ENCODE data around the gene FIGNL1. TPM values are rescaled to one million over a fixed set of nuclear protein-coding genes. Genes with fewer than 3 reads are reported as not detected.

The FIGNL1 gene
- polyA plus RNA-seq, 1 experiment: 8.3 TPM

DNA sequence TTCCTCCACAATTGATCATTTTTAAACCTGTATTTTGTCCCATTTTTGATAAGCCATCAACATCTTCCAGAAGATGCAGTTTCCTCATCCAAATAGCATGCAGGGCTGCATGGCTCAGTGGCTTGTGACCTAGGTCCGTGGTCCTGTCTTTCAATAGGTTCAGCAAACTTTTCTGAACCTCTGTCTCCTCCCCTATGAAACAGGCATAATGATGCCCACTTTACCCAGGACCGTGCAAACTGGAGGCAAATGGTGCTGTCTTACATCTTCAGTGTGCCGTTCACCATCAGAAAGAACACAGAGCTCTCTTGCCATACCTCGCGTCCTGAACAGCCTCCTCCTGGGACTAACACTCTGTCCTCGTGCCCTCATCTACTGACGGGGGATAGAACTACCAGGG, 22.3 kb upstream of the FIGNL1 start:
- DNase-seq (ENCODE audit: low read depth): no peak
- Histone ChIP-seq H3K36me3 (ENCODE audit: control insufficient read depth, insufficient read depth, low read length) (no peaks in the 10 kb centered on the region), H3K27me3 (ENCODE audit: control insufficient read depth, insufficient read depth, low read length) (0 out of 2 replicates have a peak, but pooled peaks cover 1% of the 10 kb centered on the region), H3K4me3 (ENCODE audit: low read depth, low read length) (no peak overlapping the region)
- POLR2A ChIA-PET: no interaction called here
- CTCF ChIA-PET: interaction anchor here (4.0 kb wide), 1 partner anchor 689 kb away, joined by 12 read pairs; no protein-coding TSS in a partner anchor
- TF ChIP-seq, protein P1, sequence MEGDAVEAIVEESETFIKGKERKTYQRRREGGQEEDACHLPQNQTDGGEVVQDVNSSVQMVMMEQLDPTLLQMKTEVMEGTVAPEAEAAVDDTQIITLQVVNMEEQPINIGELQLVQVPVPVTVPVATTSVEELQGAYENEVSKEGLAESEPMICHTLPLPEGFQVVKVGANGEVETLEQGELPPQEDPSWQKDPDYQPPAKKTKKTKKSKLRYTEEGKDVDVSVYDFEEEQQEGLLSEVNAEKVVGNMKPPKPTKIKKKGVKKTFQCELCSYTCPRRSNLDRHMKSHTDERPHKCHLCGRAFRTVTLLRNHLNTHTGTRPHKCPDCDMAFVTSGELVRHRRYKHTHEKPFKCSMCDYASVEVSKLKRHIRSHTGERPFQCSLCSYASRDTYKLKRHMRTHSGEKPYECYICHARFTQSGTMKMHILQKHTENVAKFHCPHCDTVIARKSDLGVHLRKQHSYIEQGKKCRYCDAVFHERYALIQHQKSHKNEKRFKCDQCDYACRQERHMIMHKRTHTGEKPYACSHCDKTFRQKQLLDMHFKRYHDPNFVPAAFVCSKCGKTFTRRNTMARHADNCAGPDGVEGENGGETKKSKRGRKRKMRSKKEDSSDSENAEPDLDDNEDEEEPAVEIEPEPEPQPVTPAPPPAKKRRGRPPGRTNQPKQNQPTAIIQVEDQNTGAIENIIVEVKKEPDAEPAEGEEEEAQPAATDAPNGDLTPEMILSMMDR (IDR thresholded peaks at IDR 0.05; ENCODE audit: insufficient read depth, low read depth, low read length): no peak

DNA sequence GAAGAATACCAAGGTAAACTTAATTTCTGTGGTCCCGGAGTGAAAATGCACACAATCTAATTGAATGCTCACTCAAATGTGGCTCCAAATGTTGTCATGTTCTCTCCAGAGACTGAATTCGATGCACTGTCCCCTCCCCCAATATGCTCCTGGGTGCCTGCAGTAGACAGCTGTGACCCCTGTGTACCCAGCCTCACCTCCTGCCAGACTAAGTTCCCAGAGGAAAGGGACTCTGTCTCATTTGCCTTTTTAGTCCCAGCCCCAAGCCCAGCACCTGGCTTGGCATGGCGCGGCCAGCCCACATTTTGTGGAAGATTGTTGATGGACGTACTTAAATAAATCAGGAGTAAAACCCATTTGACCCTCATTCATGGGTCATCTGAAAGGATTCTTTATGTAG, 21.8 kb upstream of the FIGNL1 start:
- no peaks in the 10 kb centered on the region for H3K36me3 ChIP-seq (ENCODE audit: control insufficient read depth, insufficient read depth, low read length)
- POLR2A ChIA-PET: no interaction called here
- H3K4me3 ChIP-seq (ENCODE audit: low read depth, low read length): no peak overlapping the region
- DNase-seq (ENCODE audit: low read depth): no peak
- TF ChIP-seq, protein P1 (IDR thresholded peaks at IDR 0.05; ENCODE audit: insufficient read depth, low read depth, low read length): no peak
- H3K27me3 ChIP-seq (ENCODE audit: control insufficient read depth, insufficient read depth, low read length): 0 out of 2 replicates have a peak, but pooled peaks cover 1% of the 10 kb centered on the region
- CTCF ChIA-PET: interaction anchor here (4.0 kb wide), 1 partner anchor 690 kb away, joined by 12 read pairs; no protein-coding TSS in a partner anchor

DNA sequence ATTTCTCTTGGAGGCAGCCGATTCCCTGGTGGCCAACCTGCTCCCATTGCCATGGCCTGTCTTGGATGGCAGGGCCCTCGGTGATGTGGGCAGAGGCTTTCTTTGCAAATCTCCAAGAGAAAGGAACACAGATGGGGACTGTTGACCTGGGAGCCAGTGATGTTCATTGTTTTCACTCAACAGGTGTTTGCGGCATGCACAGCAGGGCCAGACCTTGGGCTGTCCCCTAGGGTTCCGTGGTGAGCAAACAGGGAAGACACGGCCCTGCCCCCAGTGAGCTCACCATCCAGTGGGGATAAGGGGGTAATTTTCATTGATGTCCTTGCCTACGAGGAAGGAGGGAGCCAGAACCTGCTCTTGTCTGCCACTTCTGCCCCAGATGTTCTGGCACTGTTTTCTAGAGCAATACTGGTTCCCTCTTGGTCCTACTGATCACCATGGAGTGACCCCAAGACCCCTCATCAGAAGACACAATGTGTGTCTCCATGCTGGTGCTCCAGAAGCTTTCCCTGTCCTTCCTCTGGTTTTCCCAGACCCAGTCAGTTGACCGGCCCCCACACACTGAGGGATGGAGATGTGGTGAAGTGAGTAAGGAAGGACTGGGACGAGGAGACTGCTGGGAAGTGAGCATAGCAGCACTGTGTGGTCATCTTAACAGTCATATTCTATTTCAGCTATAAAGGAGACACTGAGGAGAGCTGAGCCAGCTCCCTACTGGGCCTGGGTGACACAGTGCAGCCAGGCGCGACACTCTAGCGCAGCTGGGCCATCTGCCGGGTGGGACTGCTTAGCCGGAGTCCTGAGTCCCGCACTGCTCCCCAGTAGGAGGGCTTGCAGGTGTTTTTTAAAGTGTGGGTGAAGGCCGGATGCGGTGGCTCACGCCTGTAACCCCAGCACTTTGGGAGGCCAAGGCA, 20.4 kb upstream of the FIGNL1 start:
- TF ChIP-seq, protein P1 (IDR thresholded peaks at IDR 0.05; ENCODE audit: insufficient read depth, low read depth, low read length): no peak
- POLR2A ChIA-PET: no interaction called here
- CTCF ChIA-PET: interaction anchor here (0.8 to 6.4 kb wide), 6 partner anchors 17 to 691 kb away, joined by 3 to 89 read pairs (median 5); no protein-coding TSS in a partner anchor
- 0 out of 2 replicates have a peak, but pooled peaks cover 1% of the 10 kb centered on the region for H3K27me3 ChIP-seq (ENCODE audit: control insufficient read depth, insufficient read depth, low read length)
- H3K4me3 ChIP-seq (ENCODE audit: low read depth, low read length): no peak overlapping the region
- H3K36me3 ChIP-seq (ENCODE audit: control insufficient read depth, insufficient read depth, low read length): no peaks in the 10 kb centered on the region
- DNase-seq (ENCODE audit: low read depth): no peak

DNA sequence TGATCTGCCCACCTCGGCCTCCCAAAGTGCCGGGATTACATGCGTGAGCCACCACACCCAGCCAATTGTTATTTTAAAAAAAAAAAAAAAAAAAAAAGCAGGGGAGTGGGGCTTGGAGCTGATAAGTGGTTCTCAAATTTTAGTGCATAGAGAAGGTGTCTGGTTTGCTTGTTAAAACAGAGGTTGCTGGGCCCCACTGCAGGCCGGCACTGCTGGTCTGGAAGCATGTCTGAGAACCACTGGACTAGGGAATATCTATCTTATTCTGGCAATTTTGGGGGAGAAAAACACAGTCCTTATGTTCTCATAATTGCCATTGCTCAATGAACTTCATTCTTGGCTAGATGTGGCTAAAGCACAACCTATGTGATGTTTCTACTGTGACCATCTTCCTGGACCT, 19.0 kb upstream of the FIGNL1 start:
- DNase-seq (ENCODE audit: low read depth): no peak
- POLR2A ChIA-PET: no interaction called here
- CTCF ChIA-PET: interaction anchor here (0.8 to 6.4 kb wide), 15 partner anchors 12 to 692 kb away, joined by 3 to 89 read pairs (median 8); no protein-coding TSS in a partner anchor
- TF ChIP-seq, protein P1 (IDR thresholded peaks at IDR 0.05; ENCODE audit: insufficient read depth, low read depth, low read length): no peak
- Histone ChIP-seq H3K27me3 (ENCODE audit: control insufficient read depth, insufficient read depth, low read length) (0 out of 2 replicates have a peak, but pooled peaks cover 1% of the 10 kb centered on the region), H3K4me3 (ENCODE audit: low read depth, low read length) (no peak overlapping the region), H3K36me3 (ENCODE audit: control insufficient read depth, insufficient read depth, low read length) (no peaks in the 10 kb centered on the region)
